Progenitor cell of endocrine pancreas (in vitro differentiated cells): ENCODE data around the gene TRIM32. TPM values are rescaled to one million over a fixed set of nuclear protein-coding genes. Genes with fewer than 3 reads are reported as not detected.

Source experiments
- DNase-seq: peaks from one replicate; pipeline ENCODE4 v3.0.0; 2021; ENCODE audit warnings: low spot score; ENCODE audit not compliant: unreplicated experiment
- H3K27ac Mint-ChIP-seq: 2 replicates; pipeline ENCODE4 v1.8.0; 2021; ENCODE audit warnings: mild to moderate bottlenecking, moderate library complexity, mixed read lengths
- H3K27me3 Mint-ChIP-seq: 2 replicates; pipeline ENCODE4 v1.8.0; 2021; ENCODE audit warnings: mixed read lengths
- H3K36me3 Mint-ChIP-seq: 2 replicates; pipeline ENCODE4 v1.8.0; 2022; ENCODE audit warnings: mixed read lengths; ENCODE audit not compliant: insufficient read depth
- H3K4me1 Mint-ChIP-seq: 2 replicates; pipeline ENCODE4 v1.8.0; 2021; ENCODE audit warnings: low read depth, mixed read lengths
- H3K4me3 Mint-ChIP-seq: 2 replicates; pipeline ENCODE4 v1.8.0; 2021; ENCODE audit warnings: low read depth, mild to moderate bottlenecking, moderate library complexity, mixed read lengths
- H3K9me3 Mint-ChIP-seq: 2 replicates; pipeline ENCODE4 v1.8.0; 2021; ENCODE audit warnings: low read depth, mixed read lengths
- CTCF ChIP-seq: fragments of 200-600 bp; sonication (generic); IDR thresholded peaks from one replicate; pipeline ENCODE4 v1.5.0; 2021; ENCODE audit warnings: antibody characterized with exemption, mild to moderate bottlenecking; ENCODE audit not compliant: unreplicated experiment
- total RNA-seq: library from RNA; stranded (reverse); gene quantifications from 2 replicates; pipeline ENCODE4 v1.2.1, GENCODE V29; 2021

The TRIM32 gene
- total RNA-seq, 1 donor from 2014 or later = 16.5 TPM

- no peaks in the 10 kb centered on the region for H3K27me3 Mint-ChIP-seq
- DNase-seq = no peak
- H3K4me1 Mint-ChIP-seq = peaks cover 10% of the 10 kb centered on the region
- no peak overlapping the region for H3K27ac Mint-ChIP-seq
- no peak overlapping the region for H3K4me3 Mint-ChIP-seq
- H3K9me3 Mint-ChIP-seq = no peaks in the 10 kb centered on the region
- H3K36me3 Mint-ChIP-seq = peaks cover 12% of the 10 kb centered on the region
- TF ChIP-seq CTCF = no peak
Observed at GRCh38 chr9:116694785-116695291, 7.7 kb downstream of the TRIM32 start.

DNA sequence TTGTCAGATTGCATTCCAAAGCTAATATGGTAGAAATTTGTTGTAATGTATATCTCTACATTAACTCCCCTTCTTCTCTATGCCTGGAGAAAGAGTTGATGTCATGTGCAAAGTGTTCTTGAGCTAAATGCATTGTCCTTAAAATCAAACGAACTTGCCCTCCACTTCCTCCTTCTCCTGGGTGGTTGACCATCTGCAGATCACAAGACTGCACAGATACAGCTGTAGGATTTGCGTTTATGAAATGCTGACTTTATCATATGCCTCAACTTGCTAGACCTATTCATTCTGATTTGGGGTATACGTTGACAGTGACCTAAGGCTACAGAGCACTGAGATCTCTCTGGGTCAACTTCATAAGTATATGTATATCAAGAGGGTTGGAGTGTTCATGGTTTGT, 8.3 kb downstream of the TRIM32 start:
- no peak overlapping the region for H3K4me3 Mint-ChIP-seq
- no peak for TF ChIP-seq CTCF
- no peaks in the 10 kb centered on the region for H3K9me3 Mint-ChIP-seq
- DNase-seq = no peak
- H3K4me1 Mint-ChIP-seq = peaks cover 10% of the 10 kb centered on the region
- H3K27me3 Mint-ChIP-seq = no peaks in the 10 kb centered on the region
- H3K27ac Mint-ChIP-seq = no peak overlapping the region
- H3K36me3 Mint-ChIP-seq = peaks cover 16% of the 10 kb centered on the region

GRCh38 chr9:116697362-116697761, 10.3 kb downstream of the TRIM32 start:
- H3K27me3 Mint-ChIP-seq = no peaks in the 10 kb centered on the region
- no peak overlapping the region for H3K27ac Mint-ChIP-seq
- H3K4me3 Mint-ChIP-seq = no peak overlapping the region
- peaks cover 24% of the 10 kb centered on the region for H3K36me3 Mint-ChIP-seq
- TF ChIP-seq CTCF = no peak
- no peaks in the 10 kb centered on the region for H3K9me3 Mint-ChIP-seq
- DNase-seq = no peak
- peaks cover 3% of the 10 kb centered on the region for H3K4me1 Mint-ChIP-seq

DNA sequence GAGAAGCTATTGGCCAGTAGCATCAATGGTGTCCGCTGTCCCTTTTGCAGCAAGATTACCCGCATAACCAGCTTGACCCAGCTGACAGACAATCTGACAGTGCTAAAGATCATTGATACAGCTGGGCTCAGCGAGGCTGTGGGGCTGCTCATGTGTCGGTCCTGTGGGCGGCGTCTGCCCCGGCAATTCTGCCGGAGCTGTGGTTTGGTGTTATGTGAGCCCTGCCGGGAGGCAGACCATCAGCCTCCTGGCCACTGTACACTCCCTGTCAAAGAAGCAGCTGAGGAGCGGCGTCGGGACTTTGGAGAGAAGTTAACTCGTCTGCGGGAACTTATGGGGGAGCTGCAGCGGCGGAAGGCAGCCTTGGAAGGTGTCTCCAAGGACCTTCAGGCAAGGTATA, 10.8 kb downstream of the TRIM32 start:
- Mint-ChIP-seq H3K27ac (no peak overlapping the region), H3K9me3 (no peaks in the 10 kb centered on the region), H3K4me1 (peaks cover 3% of the 10 kb centered on the region), H3K4me3 (no peak overlapping the region), H3K27me3 (no peaks in the 10 kb centered on the region), H3K36me3 (peaks cover 24% of the 10 kb centered on the region)
- TF ChIP-seq CTCF = no peak
- DNase-seq = no peak

GRCh38 chr9:116700279-116700678, 13.2 kb downstream of the TRIM32 start:
- no peaks in the 10 kb centered on the region for H3K27me3 Mint-ChIP-seq

More at GRCh38 chr9:116700279-116700678, 13.2 kb downstream of the TRIM32 start:
- H3K36me3 Mint-ChIP-seq = peaks cover 23% of the 10 kb centered on the region
- TF ChIP-seq CTCF = no peak
- H3K9me3 Mint-ChIP-seq = no peaks in the 10 kb centered on the region
- H3K4me3 Mint-ChIP-seq = no peak overlapping the region
- H3K4me1 Mint-ChIP-seq = no peaks in the 10 kb centered on the region
- H3K27ac Mint-ChIP-seq = no peak overlapping the region
- DNase-seq = no peak
